IMR-90 (cell line): Measurements from ENCODE around the gene PRPS1.

Experiments used
- CTCF ChIP-seq: conservative IDR thresholded peaks from 2 replicates; pipeline ENCODE4 v1.5.1; 2012; ENCODE audit warnings: mild to moderate bottlenecking, low read depth, low read length, improper control_type of control experiment
- MAZ ChIP-seq: IDR thresholded peaks from 2 replicates; pipeline ENCODE4 v1.6.1; 2012; ENCODE audit warnings: low read depth, mild to moderate bottlenecking, low read length, improper control_type of control experiment, moderate library complexity, borderline replicate concordance
- POLR2A ChIP-seq: IDR thresholded peaks from 2 replicates; pipeline ENCODE4 v1.6.1; 2012; ENCODE audit warnings: mild to moderate bottlenecking, low read depth, low read length

GRCh38 chrX:107687445-107687844 lies 59.1 kb downstream of the PRPS1 start:
- TF ChIP-seq MAZ (no peak), CTCF (no peak), POLR2A (no peak)
